ENCODE data around the gene ATL3.

DNA sequence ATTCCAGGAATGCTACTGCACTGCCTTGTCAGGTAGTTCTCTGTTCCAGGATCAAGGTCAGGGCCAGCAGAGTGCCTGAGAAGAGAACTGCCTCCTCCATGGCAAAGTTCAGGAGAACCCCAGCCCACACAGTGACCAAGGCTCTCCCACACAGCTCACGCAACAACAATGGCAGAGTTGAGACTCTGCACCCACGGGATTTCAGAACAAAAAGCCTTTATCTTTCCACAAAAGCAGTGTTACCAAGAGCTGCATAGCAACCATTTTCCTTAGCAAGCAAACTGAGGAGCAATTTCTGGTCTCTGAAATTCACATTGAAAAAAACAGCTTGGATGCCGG is 68.0 kb downstream of the ATL3 start:
- TF ChIP-seq, protein P1, sequence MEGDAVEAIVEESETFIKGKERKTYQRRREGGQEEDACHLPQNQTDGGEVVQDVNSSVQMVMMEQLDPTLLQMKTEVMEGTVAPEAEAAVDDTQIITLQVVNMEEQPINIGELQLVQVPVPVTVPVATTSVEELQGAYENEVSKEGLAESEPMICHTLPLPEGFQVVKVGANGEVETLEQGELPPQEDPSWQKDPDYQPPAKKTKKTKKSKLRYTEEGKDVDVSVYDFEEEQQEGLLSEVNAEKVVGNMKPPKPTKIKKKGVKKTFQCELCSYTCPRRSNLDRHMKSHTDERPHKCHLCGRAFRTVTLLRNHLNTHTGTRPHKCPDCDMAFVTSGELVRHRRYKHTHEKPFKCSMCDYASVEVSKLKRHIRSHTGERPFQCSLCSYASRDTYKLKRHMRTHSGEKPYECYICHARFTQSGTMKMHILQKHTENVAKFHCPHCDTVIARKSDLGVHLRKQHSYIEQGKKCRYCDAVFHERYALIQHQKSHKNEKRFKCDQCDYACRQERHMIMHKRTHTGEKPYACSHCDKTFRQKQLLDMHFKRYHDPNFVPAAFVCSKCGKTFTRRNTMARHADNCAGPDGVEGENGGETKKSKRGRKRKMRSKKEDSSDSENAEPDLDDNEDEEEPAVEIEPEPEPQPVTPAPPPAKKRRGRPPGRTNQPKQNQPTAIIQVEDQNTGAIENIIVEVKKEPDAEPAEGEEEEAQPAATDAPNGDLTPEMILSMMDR (IDR thresholded peaks at IDR 0.05): no peak
- TF ChIP-seq POLR2AphosphoS5 (IDR thresholded peaks at IDR 0.05) (no peak), EP300 (IDR thresholded peaks at IDR 0.05) (no peak)

Measured in stomach (tissue), 4 donors.